GM21528 (cell line): ENCODE results near the gene SLC16A7.

Source experiments
- ATAC-seq: cut with Tn5 transposase; IDR thresholded peaks from one replicate; pipeline ENCODE4 v1.9.1; 2021; ENCODE audit warnings: mild to moderate bottlenecking, moderate library complexity; ENCODE audit not compliant: unreplicated experiment, low FRiP score

The SLC16A7 gene

DNA sequence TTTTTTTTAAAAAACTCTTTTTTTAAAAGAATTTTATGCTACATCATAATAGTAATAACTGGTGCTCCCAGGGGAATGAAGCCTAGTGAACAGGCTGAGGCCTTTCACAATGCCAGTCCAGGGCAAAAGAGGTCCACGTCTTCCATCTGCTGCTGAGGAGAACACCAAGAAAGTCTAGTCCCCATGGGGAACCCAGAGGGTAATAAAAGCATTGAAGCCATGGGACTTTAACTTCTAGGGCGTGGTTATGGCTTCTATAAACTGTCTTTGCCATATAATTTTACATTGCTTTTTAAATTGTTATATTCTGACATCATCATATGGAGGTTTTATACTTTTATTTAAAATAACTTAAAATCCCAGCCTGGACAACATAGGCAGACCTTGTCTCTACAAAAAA lies 64.3 kb downstream of the SLC16A7 start:
- ATAC-seq: no peak

DNA sequence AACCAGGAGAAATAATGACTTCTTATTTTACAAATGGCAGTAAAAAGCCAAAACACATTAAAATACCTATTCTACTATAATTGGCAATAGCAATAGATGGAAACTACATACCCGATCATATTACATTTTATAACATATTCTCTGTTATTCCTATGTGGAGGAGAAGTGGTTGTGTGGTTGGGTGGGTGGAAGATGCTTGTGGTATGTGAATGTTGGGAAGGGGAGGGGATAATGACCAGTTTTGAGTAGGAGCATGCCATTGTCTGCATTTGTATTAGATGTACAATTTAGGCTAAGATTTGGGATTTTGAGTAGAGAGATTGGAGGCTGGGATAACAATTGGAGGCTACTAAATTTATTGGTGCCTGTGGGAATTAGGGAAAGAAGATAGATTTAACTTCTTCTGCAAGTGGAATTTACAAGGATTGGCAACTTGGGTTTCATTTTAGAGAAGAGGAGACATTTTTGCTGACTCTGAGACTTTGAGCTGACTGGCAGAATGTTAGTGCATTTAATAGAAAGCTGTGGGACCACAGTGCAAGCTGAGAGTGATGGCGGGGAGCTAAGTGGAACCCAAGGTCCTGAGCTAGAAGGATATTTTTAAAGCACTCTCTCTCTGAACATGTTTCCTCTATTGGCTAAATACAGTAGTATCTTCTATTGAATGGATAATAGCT lies 65.2 kb downstream of the SLC16A7 start:
- no peak for ATAC-seq

DNA sequence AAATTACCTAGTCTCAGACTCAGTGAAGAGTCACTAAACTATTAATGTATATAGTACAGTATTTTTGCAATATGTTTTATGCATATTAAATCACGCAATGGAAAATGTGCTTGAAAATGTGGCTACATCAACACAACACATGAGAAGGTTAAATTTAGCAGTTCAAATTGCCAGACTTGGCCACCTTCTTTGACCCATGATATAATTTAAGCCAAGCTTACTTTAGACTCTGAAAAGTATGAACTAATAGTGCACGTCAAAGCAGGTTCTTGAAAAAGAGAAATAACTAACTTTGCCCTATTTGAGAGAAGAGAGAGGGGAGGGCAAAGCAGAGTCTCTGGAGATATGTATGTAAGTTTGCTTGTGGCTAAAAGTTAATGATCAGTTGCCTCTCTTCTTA lies 68.7 kb downstream of the SLC16A7 start:
- ATAC-seq: no peak

DNA sequence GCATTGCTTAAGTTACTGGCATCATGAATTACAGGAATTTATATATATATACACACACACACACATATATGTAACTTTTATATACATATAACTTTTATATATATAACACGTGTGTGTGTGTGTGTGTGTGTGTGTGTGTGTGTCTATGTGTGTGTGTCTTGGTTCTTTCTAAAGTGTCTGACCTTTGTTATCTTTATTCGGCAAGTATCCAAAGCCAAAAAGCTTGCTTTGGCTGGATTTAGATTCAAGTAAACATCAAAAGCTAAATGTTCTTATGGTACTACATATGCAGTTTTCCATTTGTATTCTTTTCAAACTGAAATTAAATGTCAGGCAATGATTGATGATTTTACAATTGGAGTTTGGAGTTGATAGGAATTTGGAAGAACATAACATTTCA lies 69.9 kb downstream of the SLC16A7 start:
- ATAC-seq: no peak

DNA sequence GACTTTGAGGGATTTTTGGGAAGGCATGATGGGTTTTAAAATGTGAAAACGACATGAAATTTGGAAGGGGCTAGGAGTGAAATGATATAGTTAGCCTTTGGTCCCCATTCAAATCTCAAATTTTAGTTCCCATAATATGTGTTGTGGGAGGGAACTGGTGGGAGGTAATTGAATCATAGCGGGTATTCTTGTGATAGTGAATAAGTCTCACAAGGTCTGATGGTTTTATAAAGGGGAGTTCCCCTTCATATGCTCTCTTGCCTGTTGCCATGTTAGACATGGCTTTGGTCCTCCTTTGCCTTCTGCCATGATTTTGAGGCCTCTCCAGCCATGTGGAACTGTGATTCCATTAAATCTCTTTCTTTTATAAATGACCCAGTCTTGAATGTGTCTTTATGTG lies 72.8 kb downstream of the SLC16A7 start:
- no peak for ATAC-seq

DNA sequence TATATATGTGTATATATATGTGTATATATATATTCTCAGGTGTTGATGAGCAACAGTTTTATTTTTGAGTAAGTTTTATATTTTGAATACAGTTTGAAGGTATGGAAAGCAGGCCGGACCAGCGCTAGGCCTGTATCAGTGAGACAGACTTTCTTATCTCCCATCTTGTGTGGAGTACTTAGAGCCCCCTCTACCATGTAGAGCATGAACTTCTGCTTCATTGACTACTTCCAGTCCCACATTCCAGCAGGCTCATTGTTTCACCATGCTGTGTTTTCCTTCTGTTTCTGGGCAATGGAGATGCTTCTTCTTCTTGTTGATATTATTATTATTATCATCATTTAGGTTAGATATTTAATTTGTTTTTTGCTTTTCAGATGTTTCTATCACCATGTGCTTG lies 76.4 kb downstream of the SLC16A7 start:
- no peak for ATAC-seq

DNA sequence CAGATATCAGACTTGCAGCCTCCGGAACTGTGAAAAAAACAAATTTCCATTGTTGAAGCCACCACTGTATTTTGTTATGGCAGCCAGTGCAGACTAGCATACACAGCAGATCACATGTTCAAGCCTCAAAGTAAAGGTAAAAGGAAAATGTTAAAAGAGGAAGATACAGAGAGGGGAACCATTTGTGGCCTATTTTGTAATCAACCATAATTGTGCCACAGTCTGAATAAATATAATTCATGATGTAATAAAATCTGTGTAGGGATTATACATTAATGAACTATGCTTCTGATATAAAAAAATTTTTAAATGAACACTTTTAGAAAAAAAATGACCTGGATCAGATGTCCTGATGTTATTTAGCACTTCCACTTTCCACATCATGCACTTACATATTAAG lies 79.6 kb downstream of the SLC16A7 start:
- ATAC-seq: no peak

DNA sequence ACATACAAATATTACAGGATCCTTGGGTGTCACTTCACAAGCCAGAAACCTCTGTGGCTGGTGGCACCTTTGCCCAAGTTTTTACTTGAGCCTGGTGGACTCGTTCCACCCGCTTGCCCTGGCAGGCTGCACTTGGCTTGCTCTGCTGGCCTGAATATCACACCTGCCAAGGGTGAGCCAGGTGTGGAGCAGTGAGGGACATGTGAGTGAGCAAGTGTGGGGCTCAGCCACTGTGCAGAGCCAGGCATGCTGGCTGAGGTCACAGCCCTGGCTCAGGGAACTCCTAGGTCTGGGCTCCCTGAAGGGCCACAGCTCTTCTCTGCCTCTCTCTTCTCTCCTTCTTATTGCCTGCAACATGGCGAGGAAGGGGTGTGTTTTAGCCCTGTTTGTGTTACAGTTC lies 82.0 kb downstream of the SLC16A7 start:
- no peak for ATAC-seq

DNA sequence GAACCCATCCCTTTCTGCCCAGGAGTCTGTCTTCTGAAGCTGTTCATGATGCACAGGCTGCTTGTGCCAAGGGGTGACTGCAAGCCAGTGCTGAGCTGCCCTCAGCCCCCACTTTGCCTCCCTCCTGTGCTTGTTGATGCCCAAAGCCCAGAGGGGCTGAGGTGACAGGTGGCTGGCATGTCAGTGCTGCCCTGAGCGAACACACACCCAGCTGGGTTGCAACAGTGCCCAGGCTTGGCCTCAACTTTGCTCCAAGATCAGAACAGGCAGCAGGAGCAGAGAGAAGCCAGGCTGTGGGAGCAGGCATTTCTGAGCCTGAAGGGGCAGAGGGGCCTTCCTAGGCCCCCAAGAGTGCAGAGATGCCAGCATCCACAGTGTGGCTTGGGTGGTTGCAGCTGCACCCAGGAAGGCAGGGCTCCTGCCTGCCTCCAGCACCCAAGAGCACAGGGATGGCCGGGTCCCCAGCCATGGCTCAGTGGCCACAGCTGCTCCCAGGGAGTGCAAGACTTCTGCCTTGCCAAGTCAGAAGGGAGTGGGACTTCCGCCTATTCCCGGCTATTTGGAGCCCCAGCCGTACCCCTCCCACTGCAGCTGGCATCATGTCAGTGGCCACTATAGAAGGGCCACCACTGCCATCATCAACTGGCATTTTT lies 83.1 kb downstream of the SLC16A7 start:
- ATAC-seq: no peak

DNA sequence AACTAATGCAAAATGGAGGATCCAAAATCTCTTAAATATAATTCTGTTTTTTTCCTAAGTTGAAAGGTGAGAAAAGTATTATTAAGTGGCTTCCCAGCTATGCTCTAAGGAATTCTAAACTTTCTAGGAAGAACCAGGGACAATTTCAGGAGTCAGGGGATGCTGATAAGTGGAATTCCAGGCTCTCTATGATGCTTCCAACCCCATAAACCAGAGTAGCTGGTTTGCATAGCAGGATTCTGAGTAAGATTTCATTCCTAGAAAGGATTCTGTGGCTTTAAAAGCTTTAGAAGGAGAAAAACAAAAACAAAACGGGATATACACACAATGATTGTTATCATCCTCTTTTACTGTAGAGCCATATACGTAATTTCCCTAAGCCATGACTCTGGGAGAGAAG lies 93.9 kb downstream of the SLC16A7 start:
- no peak for ATAC-seq

DNA sequence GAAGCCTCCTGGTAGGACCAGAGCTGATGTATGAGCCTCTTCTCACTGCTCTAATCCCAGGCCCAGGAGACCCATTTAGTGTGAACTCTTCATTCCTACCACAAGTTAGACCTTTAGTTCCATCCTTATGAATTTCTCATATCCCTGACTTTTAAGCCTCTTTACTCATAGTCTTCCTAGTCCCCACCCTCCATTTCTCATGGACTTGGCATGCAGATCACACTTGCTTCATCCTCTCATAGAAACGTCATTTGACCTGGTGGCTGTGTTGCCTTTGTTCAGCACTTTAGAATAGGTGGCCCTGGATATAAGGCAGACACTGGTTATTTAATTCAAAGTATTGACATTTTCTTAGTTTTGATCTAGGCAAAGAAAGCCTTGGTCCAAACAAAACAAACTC lies 99.5 kb downstream of the SLC16A7 start:
- ATAC-seq: no peak

DNA sequence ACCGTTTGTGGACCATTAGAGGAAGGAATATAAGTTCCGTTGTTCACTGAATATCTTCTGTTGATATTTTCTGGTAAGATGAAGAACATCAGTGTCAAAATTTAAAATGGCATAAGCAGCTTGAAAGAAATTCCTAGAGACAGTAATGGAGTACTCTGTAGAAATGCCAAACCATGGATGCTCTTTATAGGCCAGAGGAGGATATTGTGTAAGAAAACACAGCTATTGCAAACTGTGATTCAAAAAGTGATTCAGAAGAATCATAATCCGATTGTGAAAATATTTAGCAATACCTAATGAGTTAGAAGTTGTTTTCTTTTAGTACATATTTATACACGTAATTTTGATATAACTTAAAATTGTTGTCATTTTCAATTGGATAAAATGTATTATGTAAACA lies 102.8 kb downstream of the SLC16A7 start:
- ATAC-seq: no peak

DNA sequence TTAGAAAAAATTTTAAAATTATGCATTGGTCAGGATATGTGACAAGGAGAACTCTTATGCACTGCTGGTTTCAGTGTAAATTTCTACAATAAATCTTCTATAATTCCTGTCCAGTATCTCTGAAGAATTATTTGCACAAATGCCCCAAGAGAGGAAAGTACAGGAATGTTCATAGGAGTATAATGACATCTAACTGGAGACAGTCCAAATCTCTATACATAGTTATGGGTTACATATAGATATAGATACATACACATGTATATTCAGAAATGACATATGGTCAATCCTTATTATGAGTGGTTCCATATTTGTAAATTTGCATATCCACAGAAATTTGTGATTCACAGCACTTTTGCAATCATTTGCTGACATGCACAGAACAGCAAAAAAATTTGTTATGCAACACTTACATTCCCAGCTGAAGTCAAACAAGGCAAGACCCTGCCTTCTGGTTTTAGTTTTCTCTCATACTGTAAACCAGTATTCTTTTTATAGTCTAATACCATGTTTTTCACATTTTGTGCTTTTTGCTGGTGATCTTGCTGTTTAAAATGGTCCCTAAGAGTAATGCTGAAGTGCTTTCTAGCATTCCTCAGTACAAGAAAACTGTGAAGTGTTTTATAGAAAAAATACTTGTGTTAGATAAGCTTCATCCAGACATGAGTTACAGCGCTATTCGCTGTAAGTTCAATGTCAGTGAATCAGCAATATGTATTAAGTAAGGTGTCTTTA lies 103.8 kb downstream of the SLC16A7 start:
- ATAC-seq: no peak

DNA sequence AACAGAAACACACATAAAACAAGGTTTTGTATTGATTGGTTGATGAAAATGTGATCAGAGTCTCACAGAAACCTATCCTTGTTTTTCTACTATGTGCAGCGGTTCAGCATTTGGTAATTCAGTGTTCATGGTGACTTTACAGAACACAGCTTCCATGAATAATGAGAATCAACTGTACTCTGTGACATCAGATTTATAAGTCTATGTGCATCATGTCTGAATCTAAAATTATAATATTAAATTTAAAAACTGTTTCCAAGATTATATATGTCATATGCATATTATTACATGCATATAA lies 104.3 kb downstream of the SLC16A7 start:
- no peak for ATAC-seq

DNA sequence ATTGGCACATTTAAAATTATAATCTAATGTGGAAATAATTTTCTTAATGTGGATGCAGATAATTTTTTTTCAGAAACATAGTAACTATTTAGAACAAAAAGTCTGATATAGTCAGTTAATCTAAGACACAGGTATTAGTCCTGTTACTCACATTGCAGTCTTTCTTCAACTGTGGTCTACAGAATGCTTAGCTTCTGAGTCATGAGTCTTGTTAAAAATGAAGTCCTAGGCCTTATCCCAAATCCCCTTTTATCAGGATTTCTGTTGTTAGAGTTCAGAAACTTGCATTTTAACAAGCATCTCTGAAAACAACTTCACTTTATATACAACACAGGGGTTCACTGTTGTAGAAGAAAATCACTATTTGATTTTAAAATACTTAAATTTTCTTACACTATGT lies 112.2 kb downstream of the SLC16A7 start:
- no peak for ATAC-seq

DNA sequence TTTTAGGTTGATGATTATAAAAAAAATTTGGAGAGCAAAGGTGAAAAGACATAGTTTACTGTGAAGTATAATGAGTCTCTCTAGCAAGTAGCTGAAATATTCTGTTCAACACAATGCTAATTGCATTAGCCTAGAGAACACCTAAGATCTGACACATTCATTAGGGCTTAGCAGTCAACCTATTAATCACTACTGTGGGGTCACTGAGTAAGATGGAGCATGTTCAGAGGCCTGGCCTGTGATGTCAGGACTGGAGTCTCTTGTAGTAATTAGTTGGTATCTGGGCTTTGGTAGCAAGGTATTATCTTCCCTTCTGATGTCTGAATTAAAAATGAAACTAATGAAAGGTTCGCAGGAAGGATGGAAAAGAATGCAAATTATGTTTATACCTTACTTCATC lies 112.7 kb downstream of the SLC16A7 start:
- ATAC-seq: no peak

DNA sequence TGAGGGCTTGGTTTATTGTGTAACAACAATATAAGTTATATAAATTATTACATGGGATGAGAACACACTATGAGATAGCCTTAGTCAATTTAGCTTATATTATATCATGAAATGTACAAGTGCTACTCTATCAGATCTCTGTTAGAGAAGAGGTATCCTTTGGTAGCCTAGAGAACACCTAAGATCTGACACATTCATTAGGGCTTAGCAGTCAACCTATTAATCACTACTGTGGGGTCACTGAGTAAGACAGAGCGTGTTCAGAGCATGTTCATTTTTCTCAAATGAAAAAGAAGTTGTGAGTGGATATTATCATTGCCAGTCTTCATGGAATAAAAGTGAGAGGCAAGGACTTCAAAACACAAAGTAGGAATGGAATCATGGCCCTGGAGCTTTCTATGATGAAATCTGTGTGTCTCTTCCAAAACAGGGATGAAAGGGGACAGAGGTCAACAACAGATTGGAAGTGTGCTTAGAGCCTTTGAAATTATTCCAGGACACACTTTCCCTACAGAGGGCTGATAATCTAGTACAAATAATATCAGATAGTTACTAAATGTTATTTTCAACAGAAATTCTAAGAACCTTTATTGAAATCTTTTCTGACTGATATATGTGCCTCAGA lies 114.3 kb downstream of the SLC16A7 start:
- ATAC-seq: no peak

DNA sequence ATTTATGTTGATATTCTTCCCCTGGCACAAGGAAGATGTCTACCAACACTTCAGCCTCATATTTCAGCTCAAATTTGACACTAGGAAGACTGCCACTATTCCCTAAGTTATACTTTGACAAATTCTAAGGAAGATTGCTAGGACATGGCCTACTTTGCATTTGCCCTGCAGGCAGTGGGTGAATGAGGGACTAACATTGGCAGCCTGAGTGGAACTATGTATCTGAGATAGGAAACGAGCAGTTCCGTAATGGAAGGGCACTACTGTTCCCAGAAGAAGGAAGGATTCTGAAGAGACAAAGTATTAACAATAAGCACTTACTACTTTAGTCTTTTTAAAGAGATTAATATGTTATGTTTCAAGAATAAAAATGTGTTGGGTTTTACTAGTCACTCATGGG lies 115.1 kb downstream of the SLC16A7 start:
- no peak for ATAC-seq

DNA sequence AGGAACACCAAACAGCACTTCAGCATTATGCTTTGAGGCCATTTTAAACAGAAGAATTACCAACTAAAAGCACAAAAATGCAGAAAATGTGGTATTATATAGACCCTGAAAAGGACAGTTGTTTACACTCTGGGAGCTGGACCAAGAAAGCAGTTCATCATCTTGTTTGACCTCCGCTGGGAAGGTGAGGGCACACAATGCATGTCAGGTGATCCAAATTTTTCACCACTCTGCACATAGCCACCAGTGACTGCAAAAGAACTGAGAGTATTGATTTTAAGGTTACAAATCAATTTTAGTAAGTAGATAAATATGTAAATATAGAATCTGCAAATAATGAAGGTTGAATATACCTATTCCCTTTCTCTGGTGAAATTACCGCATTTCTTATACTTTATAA lies 119.6 kb downstream of the SLC16A7 start:
- no peak for ATAC-seq

DNA sequence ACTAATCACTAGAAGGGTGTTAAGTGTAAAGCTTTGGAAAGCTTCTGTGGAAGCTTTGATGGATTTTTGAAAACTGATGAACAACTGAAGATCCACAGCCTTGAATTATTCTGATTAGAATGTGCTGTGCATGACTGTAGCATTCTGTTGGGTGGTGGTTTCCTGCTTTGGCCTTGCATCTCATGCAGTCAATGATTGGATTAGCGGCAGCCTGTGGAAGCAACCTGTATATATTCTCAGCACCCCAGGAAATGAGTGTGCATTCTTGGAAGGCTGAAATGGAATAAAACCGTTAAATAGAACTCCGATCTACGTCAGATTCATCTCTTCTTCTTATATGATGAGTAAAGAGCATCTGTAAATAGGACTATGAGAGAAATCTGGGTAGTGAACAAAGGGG lies 120.2 kb downstream of the SLC16A7 start:
- no peak for ATAC-seq

DNA sequence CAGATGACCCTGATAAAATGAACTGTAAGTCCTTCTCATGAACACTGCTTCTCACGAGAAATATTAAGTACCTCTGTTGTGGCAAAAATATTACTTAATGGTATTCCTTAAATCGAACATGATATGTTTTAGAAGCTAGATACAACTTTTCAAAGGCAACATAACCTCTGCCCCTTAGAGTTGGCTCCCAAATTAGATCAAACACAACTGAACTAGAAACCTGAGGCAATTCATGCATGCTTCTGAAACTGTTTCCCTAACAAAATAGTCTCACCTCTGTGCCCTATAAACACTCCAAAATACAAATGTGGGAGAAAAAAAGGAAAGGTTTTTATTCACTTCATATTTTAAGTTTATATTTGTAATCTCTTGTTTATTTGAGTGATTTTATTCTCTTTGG lies 121.6 kb downstream of the SLC16A7 start:
- ATAC-seq: no peak

DNA sequence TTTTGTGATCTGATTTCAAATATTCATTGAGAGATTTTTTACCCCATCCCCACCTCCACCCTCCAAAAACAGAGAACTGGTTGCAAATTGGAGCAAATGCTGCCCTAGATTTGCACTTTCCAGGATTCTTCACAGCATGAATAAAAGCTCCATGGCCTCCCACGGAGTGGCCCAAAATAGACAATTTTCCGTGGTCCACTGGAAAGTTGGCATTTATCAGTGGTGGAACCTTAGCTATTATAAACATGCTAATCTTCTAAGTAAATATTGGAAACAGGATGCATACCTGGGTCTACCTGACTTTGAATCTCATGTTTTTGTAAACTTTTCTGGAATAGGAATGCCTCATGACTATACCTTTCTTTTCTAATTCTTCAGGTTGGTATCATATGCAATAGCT lies 123.9 kb downstream of the SLC16A7 start:
- ATAC-seq: no peak
